HG03066 (cell line): ENCODE data around the gene UBE4B.
"Not testable (repeated sequence)": the region's sequence is repeated elsewhere in the genome, so short reads cannot be mapped to it uniquely, and the experiment has no call there.

ENCODE experiments used
- ATAC-seq: cut with Tn5 transposase; IDR thresholded peaks from one replicate; pipeline ENCODE4 v1.9.1; 2021; ENCODE audit warnings: low read depth; ENCODE audit not compliant: unreplicated experiment

Gene UBE4B

GRCh38 chr1:10205206-10205605, 172.4 kb downstream of the UBE4B start:
- not testable (repeated sequence) for ATAC-seq

DNA sequence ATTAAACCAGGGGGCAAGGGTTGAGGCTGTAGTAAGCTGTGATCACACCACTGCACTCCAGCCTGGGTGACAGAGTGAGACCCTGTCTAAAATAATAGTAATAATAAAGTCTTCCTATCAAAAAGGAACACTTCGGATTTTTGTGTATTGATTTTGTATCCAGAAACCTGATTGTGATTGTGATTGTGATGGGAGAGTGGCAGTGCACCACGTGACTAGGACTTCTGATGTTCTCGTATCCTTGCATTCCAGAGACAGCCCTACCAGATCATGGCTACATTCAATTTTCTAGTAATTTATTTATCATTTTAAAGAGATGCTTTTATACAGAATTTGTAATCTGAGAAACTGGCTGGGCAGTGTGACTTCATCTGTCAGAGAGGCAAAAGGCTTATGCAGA, 175.1 kb downstream of the UBE4B start:
- ATAC-seq: no peak

- no peak for ATAC-seq
Observed at GRCh38 chr1:10208537-10208936, 175.8 kb downstream of the UBE4B start.

DNA sequence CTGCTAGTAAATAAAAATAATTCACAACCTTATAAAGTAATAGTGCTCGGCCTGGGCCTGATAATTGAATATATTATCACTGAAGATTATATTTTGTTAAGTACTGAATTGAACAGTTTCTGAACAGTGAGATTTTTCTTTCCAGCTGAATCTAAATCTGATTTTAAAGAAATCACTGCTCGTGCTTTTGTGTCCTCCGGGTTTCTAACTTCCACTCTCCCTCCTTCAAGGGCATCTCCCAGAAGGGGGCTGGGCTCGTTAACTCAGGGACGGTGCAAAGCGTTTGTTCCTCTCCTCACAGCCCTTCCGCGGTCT, 176.8 kb downstream of the UBE4B start:
- no peak for ATAC-seq

- ATAC-seq: peak; percentile 95
Observed at GRCh38 chr1:10209905-10210810, 177.4 kb downstream of the UBE4B start, which contains the start of gene KIF1B. Gene KIF1B, plus strand, starts transcription at chr1:10210570. Its CDS starts 21,759 bp downstream, at chr1:10232329.

DNA sequence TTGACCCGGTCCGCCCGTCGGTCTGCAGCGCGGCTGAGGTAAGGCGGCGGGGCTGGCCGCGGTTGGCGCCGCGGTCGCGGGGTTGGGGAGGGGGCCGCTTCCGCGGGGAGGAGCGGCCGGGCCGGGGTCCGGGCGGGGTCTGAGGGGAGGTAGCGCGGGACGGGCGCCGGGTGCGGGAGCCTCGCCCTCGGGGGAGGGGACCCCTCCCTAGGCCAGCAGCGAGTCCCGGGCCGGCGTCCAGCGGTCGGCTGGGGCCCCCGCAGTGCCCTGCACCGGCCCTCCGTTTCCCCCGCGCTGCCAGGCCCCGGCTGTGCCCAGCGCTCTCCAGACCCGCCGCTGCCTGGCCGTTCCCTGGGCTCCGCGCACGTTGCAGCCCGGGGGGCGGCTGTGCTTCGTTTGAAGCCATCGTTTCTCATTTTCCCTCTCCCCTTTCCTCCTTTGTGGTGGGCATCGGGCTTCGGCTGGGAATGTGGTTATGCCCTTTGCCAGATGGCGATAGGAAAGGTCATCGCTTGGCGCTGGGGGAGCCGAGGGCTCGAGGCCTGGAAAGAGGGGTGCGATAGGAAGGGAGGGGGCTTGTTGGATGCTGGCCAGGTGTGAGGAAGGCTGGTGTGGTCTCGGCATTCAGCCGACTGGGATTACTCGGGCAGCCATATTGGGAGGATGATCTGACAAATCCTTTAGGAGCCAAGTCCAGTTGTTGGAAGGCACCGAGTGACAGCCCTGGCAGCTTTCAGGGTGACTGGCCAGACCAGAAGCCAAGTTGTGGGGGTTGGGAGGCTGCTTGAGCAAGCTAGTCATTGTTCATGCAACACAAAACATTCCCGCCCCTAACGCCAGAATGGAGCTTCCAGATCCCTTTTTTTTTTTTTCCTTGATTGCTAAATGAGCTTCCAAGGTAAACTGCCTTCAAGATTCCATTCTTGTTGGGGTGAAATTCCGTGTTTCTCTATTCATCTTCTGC, 178.4 kb downstream of the UBE4B start:
- no peak for ATAC-seq

- ATAC-seq: no peak
Observed at GRCh38 chr1:10211805-10212410, 179.2 kb downstream of the UBE4B start.

GRCh38 chr1:10212476-10212875, 179.7 kb downstream of the UBE4B start:
- ATAC-seq: no peak

- ATAC-seq: no peak
Observed at GRCh38 chr1:10213186-10213705, 180.5 kb downstream of the UBE4B start.

- no peak for ATAC-seq
Observed at GRCh38 chr1:10216090-10216749, 183.5 kb downstream of the UBE4B start.

DNA sequence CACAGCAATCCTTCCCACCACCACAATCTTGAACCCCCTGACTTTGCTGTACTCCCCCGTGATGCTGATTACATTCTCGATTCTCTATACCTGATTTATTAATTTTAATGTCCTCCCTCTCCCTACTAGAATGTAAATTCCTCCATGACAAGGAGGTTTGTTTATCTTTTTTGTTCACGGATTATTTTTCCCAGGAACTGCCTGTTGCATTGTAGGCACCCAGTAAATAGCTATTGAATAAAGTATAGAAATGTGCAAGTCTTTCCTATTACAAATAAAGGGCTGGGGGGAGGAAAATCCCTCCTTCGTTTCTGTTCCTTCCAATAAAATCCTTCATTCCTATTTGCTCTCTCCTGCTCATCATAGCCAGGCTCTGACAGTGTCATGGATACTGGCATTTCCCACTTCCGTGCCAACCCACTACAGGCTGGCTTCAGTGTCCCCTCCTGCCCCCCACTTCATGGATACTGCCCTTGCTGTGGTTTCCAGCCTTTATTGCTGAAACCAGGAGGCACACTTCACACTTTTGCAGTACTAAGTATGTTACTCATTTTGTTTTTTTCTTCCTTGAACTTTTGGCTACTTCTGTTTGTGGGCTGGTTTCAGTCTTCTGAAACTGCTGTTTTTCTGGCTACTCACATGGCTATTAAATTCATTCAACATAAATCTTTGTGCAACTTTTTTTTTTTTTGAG, 185.1 kb downstream of the UBE4B start:
- ATAC-seq: no peak

DNA sequence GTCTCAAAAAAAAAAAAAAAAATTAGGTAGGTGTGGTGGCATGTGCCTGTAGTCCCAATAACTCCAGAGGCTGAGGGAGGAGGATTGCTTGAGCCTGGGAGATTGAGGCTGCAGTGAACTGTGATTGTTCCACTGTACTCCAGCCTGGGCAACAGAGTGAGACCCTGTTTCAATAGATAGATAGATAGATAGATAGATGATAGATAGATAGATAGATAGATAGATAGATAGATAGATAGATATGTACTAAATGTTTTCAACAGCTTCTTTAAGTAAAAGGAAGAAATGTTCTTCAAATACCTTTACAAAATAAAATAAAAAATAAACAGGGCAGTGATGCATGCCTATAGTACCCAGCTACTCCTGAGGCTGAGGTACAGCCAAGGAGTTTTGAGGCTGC, 187.4 kb downstream of the UBE4B start:
- no peak for ATAC-seq

DNA sequence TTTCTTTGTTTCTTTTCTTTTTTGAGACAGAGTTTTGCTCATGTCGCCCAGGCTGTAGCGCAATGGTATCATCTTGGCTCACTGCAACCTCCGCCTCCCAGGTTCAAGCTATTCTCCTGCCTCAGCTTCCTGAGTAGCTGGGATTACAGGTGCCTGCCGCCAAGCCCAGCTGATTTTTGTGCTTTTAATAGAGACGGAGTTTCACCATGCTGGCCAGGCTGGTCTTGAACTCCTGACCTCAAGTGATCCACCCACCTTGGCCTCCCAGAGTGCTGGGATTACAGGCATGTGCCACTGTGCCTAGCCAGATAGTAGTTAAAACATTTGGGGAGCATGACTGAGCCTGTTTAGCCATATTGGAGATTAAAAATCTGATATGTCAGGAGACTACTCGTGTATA, 187.9 kb downstream of the UBE4B start:
- not testable (repeated sequence) for ATAC-seq

DNA sequence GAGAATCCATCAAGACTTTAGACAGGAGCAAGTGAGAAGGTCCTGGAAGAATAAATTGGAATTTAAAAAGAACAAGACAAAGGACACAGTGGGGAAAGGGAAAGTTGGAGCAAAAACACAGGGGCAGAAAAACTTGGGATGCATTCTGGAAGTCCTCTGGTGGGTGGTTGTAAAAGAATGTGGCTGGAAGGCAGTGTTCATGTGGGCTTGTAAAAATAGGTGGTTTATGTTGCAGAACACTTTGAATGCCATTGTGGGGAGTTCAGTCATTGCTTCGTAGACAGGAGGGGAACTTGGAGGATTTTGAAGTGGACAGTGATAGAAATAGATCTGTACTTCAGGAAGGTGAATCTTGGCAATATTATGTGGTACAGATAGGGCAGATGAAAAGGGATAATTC, 192.8 kb downstream of the UBE4B start:
- no peak for ATAC-seq

GRCh38 chr1:10228528-10228927, 195.8 kb downstream of the UBE4B start:
- no peak for ATAC-seq

GRCh38 chr1:10229903-10230302, 197.1 kb downstream of the UBE4B start:
- ATAC-seq: no peak
